ENCODE results near the gene IL6ST.

GRCh38 chr5:55959208-55959607 is 35.6 kb downstream of the IL6ST start:
- TF ChIP-seq EGR1 (IDR thresholded peaks at IDR 0.05; ENCODE audit: low read depth in 2 of 2) (no peak), CTCF (IDR thresholded peaks at IDR 0.05; ENCODE audit: low read depth, low read length, missing input control) (no peak)

Measured in liver (tissue), 3 donors.